Psoas muscle (tissue), 8 donors: ENCODE results near the gene CTSZ. TPM values are rescaled to one million over a fixed set of nuclear protein-coding genes. Genes with fewer than 3 reads are reported as not detected.

Source experiments
- ATAC-seq, 4 donors: fragments of 200-7000 bp; cut with Tn5 transposase; one replicate each; pipeline ENCODE4 v1.9.1; 2020; ENCODE audit warnings: moderate library complexity in 3 of 4, mild to moderate bottlenecking in 2 of 4
- DNase-seq, 2 donors: peaks; one replicate each; pipeline ENCODE4 v3.0.0-alpha.2; 2020
- H3K27ac ChIP-seq: fragments of 200-600 bp; one replicate; pipeline ENCODE4 v1.8.0; 2022
- H3K27me3 ChIP-seq, 3 donors: fragments of 200-600 bp in 1 of 3; one replicate each; pipeline versions ENCODE4 v1.6.1 to v1.8.0; 2013 to 2022; ENCODE audit warnings: low read length in 2 of 3, mild to moderate bottlenecking in 2 of 3, moderate library complexity in 1 of 3; ENCODE audit not compliant: insufficient read depth in 3 of 3
- H3K36me3 ChIP-seq, 2 donors: fragments of 200-600 bp in 1 of 2; one replicate each; pipeline versions ENCODE4 v1.6.1 to v1.8.0; 2013 to 2022; ENCODE audit warnings: low read depth in 1 of 2, mild to moderate bottlenecking in 1 of 2, moderate library complexity in 1 of 2; ENCODE audit not compliant: insufficient read depth in 1 of 2
- H3K4me1 ChIP-seq: fragments of 200-600 bp; one replicate; pipeline ENCODE4 v1.8.0; 2022
- H3K4me3 ChIP-seq: fragments of 200-600 bp; one replicate; pipeline ENCODE4 v1.8.0; 2022; ENCODE audit warnings: mild to moderate bottlenecking
- H3K9me3 ChIP-seq: fragments of 200-600 bp; one replicate; pipeline ENCODE4 v1.8.0; 2022
- CTCF ChIP-seq: fragments of 200-600 bp; IDR thresholded peaks from one replicate; pipeline ENCODE4 v1.8.0; 2022; ENCODE audit warnings: antibody characterized with exemption
- WGBS, 3 donors: extraction: QIAGEN DNeasy Blood & Tissue Kit; methylation state at CpG; one replicate each; pipeline versions ENCODE4 v1.1.6 to v1.1.7; 2013; 5-methylcytosine and 5-hydroxymethylcytosine counted together
- intact Hi-C, 2 donors: fragments of 100-400 bp; cut with DNase I; formaldehyde crosslinking; loops; one replicate each; pipeline versions ENCODE4 v1.11.0 to v1.14.2; 2022
- polyA plus RNA-seq, 3 donors: library from polyadenylated mRNA; stranded (reverse); fragments of 200-250 nt; gene quantifications; one replicate each; pipeline ENCODE4 v1.2.3, GENCODE V29; 2013
- total RNA-seq, 4 donors: library from RNA; stranded (reverse); fragmentation: NEBNext Ultra II Directional in 2 of 4; extraction: Animal tissue kit (Norgen Biotek cat#: 25700) in 2 of 4; gene quantifications; one replicate each; pipeline versions ENCODE4 v1.2.1 to v1.2.4, GENCODE V29; 2021 to 2023
- donor health status: healthy with polysubstance abuse.
- donor health status: DM: no; HTN: no; CAD: no; lungs with moderate emphysema.
- donor health status: Bipolar disorder and iron deficiency.
- donor health status: healthy.
- donor health status: DM: yes; HTN: yes; CAD: no.
- donor health status: DM: no; HTN: no; CAD: no.
- donor health status: DM: no; HTN: no; CAD: no.
- donor health status: DM: yes; HTN: yes; CAD: no.

CTSZ gene
- total and polyA plus RNA-seq, 7 donors: 38.2 to 50.5 (median 42.4) TPM

DNA sequence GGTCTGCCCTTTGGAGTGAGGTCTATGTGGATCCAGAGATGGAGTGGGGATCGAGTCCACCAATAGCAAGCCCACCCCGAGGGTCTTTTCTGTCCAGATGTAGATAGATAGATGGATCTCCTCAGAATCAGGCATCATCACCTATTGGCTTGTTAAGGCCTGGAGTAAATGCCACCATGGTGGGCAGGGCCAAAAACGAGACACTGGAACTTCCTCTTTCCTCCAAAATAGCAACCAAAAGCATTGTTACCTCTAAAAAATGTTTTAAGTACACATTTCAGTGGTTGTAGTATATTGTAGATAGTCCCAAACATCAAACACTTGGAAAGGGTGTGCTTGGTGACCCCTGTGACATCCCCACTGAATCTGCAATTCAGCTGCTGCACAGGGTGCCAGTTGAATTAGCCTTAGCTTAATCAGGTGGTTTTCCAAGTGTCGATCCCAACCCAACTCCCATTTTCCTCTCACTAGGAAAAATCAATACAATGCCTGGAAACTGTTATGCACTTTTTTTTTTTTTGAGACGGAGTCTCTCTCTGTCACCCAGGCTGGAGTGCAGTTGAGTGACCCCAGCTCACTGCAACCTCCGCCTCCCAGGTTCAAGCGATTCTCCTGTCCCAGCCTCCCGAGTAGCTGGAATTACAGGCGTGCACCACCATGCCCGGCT lies 61.0 kb downstream of the CTSZ start:
- intact Hi-C loops: no loop called here
- ATAC-seq (no peak), DNase-seq (no peak)
- H3K4me1 ChIP-seq: no peaks in the 10 kb centered on the region
- H3K27me3 ChIP-seq: no peaks in the 10 kb centered on the region
- no peak for TF ChIP-seq CTCF
- no peaks in the 10 kb centered on the region for H3K36me3 ChIP-seq
- no peak overlapping the region for H3K27ac ChIP-seq
- no peaks in the 10 kb centered on the region for H3K9me3 ChIP-seq
- 89 to 94% (median 91%) methylated on average over 10 of the region's 10 CpGs for WGBS, 3 donors
- H3K4me3 ChIP-seq: no peak overlapping the region

Other genes starting within 250 kb of the CTSZ start
- 1 to 10 TPM in 1 of 4 donors, under 1 TPM in 2, not detected in 1; 0.26 to 1.0 (median 0.65) TPM for gene GNAS-AS1, start 156.4 kb downstream of the CTSZ start, total RNA-seq
- under 1 TPM; 0.03 to 0.53 (median 0.13) TPM for gene GNAS-AS1, start 156.4 kb downstream of the CTSZ start, polyA plus RNA-seq
- gene GNAS, start 154.5 kb downstream of the CTSZ start, total RNA-seq: 1,000 to 10,000 TPM; 1,018 to 1,905 (median 1,319) TPM
- 1,000 to 10,000 TPM in 2 of 3 donors, 100 to 1,000 TPM in 1; 700 to 1,469 (median 1,394) TPM for gene GNAS, start 154.5 kb downstream of the CTSZ start, polyA plus RNA-seq
- 10 to 100 TPM; 32.8 to 43.6 (median 34.2) TPM for gene NELFCD, start 26.0 kb downstream of the CTSZ start, total RNA-seq
- 10 to 100 TPM; 24.1 to 41.1 (median 38.8) TPM for gene NELFCD, start 26.0 kb downstream of the CTSZ start, polyA plus RNA-seq
- gene TUBB1, start 12.2 kb upstream of the CTSZ start, total RNA-seq: under 1 TPM; 0.08 to 0.32 (median 0.19) TPM
- under 1 TPM in 2 of 3 donors, not detected in 1; 0.03 to 0.05 TPM for gene TUBB1, start 12.2 kb upstream of the CTSZ start, polyA plus RNA-seq
- 10 to 100 TPM; 72.1 to 88.5 (median 87.1) TPM for gene ATP5F1E, start 25.1 kb upstream of the CTSZ start, total RNA-seq
- gene ATP5F1E, start 25.1 kb upstream of the CTSZ start, polyA plus RNA-seq: 10 to 100 TPM; 57.1 to 65.4 (median 63.6) TPM
- gene PRELID3B, start 35.5 kb upstream of the CTSZ start, total RNA-seq: 10 to 100 TPM; 33.7 to 57.5 (median 34.2) TPM
- 10 to 100 TPM; 23.2 to 61.2 (median 42.9) TPM for gene PRELID3B, start 35.5 kb upstream of the CTSZ start, polyA plus RNA-seq
- gene ZNF831, start 156.6 kb upstream of the CTSZ start, total RNA-seq: under 1 TPM in 3 of 4 donors, not detected in 1; 0.02 to 0.08 (median 0.07) TPM
- under 1 TPM; 0.01 to 0.04 (median 0.01) TPM for gene ZNF831, start 156.6 kb upstream of the CTSZ start, polyA plus RNA-seq